ENCODE measurements around the gene MSI2. TPM values are rescaled to one million over a fixed set of nuclear protein-coding genes. Genes with fewer than 3 reads are reported as not detected.

The MSI2 gene
- total RNA-seq, 1 donor from 2014 or later, result 33.8 TPM

DNA sequence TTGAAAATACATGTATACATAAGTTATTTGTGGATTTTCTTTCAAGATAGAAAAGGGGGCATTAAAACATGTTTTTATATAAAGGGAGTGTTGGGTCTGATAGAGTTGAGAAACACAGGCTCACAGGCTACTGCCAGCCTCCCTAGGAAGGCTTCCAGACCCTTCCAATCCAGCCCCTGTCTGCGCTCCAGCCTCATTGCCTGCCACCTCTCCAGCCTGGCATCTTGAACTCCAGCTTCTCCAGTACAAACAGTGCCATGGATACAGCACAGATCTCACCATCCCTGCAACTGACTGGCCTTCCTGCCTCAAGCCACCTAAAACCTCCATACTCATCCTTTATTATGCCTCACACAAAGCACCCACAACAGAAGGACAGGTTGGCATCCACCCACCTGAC lies 448.1 kb downstream of the MSI2 start:
- Histone ChIP-seq H3K27me3 (ENCODE audit: control insufficient read depth, insufficient read depth, low read length) (peaks cover 23% of the 10 kb centered on the region), H3K36me3 (ENCODE audit: control insufficient read depth, insufficient read depth, low read length) (no peaks in the 10 kb centered on the region), H3K4me3 (ENCODE audit: low read depth, low read length) (no peak overlapping the region)
- no peak for DNase-seq (ENCODE audit: low read depth)
- TF ChIP-seq CTCF (IDR thresholded peaks at IDR 0.05; ENCODE audit: insufficient read depth, low read length, poor library complexity, severe bottlenecking), result no peak

DNA sequence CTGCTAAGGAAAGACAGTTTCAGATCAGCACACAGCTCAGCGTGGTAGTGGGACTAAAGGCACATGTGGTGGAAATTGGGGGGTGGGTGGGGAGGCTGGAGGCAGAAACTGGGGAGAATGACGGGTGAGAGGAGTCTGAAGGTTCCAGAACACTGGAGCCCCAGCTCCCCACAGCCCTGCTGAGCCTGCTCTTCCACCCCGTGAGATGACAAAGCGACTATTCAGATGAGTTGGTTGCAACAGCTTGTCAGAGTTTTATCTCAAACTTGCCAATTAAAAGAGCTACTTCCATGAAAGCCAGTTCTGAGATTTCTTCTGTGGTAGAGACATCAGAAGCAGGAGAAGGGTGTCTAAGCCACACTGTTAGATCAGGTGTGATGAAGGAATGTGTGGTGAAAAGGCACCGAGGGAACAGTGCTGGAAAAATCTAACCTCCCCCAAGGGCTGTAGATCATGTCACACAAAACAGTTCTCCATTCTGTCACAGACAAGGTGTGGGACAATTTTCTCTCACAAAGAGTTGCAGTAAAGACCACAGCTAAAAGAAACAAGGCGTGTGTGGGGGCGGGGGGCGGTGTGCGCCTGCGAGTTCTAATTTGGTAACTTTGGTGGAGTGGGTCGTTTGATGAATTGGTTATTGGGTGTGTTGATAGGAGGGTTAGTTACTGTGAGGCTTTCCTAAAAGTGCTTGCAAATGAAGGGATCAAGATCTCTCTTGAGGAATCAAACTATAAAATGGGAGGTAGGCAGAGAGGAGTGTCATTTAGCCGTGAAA lies 449.8 kb downstream of the MSI2 start:
- no peak for DNase-seq (ENCODE audit: low read depth)
- TF ChIP-seq CTCF (IDR thresholded peaks at IDR 0.05; ENCODE audit: insufficient read depth, low read length, poor library complexity, severe bottlenecking), result no peak
- Histone ChIP-seq H3K36me3 (ENCODE audit: control insufficient read depth, insufficient read depth, low read length) (no peaks in the 10 kb centered on the region), H3K4me3 (ENCODE audit: low read depth, low read length) (no peak overlapping the region), H3K27me3 (ENCODE audit: control insufficient read depth, insufficient read depth, low read length) (peaks cover 19% of the 10 kb centered on the region)

- no peak overlapping the region for H3K4me3 ChIP-seq (ENCODE audit: low read depth, low read length)
- TF ChIP-seq CTCF (IDR thresholded peaks at IDR 0.05; ENCODE audit: insufficient read depth, low read length, poor library complexity, severe bottlenecking), result no peak
These were observed 450.4 kb downstream of the MSI2 start for GRCh38 chr17:57706761-57707160.

DNA sequence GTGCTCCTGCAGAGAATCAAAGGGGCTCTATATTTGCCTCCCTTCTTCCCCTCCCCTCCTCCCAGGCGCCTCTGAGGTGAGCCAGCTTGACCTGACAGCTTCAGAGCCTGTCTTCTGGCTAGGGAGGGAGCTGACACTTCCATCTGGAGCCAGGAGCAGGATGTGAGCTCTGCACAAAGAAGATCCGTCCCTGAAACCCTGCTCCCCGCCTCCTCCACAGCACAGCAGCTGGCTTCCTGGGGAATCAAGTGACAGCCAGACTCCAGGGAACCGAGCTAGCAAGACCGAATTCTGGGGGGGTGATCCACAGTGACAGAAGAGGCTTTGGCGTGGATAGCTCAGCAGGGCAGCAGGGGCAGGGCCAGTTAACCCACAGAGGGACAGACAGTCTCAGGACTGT lies 451.6 kb downstream of the MSI2 start:
- H3K36me3 ChIP-seq (ENCODE audit: control insufficient read depth, insufficient read depth, low read length), result no peaks in the 10 kb centered on the region
- TF ChIP-seq CTCF (IDR thresholded peaks at IDR 0.05; ENCODE audit: insufficient read depth, low read length, poor library complexity, severe bottlenecking), result no peak
- DNase-seq (ENCODE audit: low read depth), result no peak
- H3K4me3 ChIP-seq (ENCODE audit: low read depth, low read length), result no peak overlapping the region
- peaks cover 19% of the 10 kb centered on the region for H3K27me3 ChIP-seq (ENCODE audit: control insufficient read depth, insufficient read depth, low read length)

More at GRCh38 chr17:57706761-57707160, 450.4 kb downstream of the MSI2 start:
- Histone ChIP-seq H3K27me3 (ENCODE audit: control insufficient read depth, insufficient read depth, low read length) (peaks cover 19% of the 10 kb centered on the region), H3K36me3 (ENCODE audit: control insufficient read depth, insufficient read depth, low read length) (no peaks in the 10 kb centered on the region)
- no peak for DNase-seq (ENCODE audit: low read depth)

DNA sequence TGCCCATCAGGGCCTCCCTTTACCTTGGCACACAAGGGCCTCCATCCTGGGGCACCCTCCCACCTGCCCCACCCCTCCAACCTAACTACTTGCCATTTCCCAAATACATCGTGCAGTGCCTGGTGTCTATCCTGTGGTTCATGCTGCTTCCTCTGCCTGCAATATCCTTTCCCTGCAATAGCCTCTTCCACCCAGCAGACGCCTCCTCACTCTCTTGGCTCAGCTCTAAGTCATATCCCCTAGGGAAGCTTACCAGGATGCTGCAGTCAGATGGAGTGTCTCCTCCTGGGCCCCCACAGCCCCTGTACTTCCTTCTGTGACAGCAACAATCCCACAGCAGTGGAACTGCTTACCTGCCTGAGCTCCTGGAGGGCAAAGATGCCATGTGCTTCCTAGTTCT lies 452.1 kb downstream of the MSI2 start:
- no peak overlapping the region for H3K4me3 ChIP-seq (ENCODE audit: low read depth, low read length)
- no peak for DNase-seq (ENCODE audit: low read depth)

More for the DNA sequence above, 452.1 kb downstream of the MSI2 start:
- Histone ChIP-seq H3K36me3 (ENCODE audit: control insufficient read depth, insufficient read depth, low read length) (no peaks in the 10 kb centered on the region), H3K27me3 (ENCODE audit: control insufficient read depth, insufficient read depth, low read length) (peaks cover 19% of the 10 kb centered on the region)
- TF ChIP-seq CTCF (IDR thresholded peaks at IDR 0.05; ENCODE audit: insufficient read depth, low read length, poor library complexity, severe bottlenecking), result no peak
